SK-N-SH treated with all-trans-retinoic acid at 6 μM for 48 hours (cell line): Measurements from ENCODE around the gene VIT.

Experiments
- BACH2 ChIP-seq: fragments of 250-450 bp; sonication (Bioruptor Pico); IDR thresholded peaks from 2 replicates; pipeline ENCODE4 v1.9.0; 2021; ENCODE audit warnings: mild to moderate bottlenecking, borderline replicate concordance
- CSRNP3 ChIP-seq: fragments of 250-450 bp; sonication (Bioruptor Pico); IDR thresholded peaks from 2 replicates; pipeline ENCODE4 v1.5.1; 2021; ENCODE audit warnings: mild to moderate bottlenecking, moderate library complexity
- GLIS3 ChIP-seq: fragments of 250-450 bp; sonication (Bioruptor Pico); IDR thresholded peaks from 2 replicates; pipeline ENCODE4 v1.5.0; 2020; ENCODE audit warnings: mild to moderate bottlenecking, moderate library complexity
- ISL1 ChIP-seq: fragments of 250-450 bp; sonication (Bioruptor Pico); IDR thresholded peaks from 2 replicates; pipeline ENCODE4 v2.1.2; 2022; ENCODE audit warnings: mild to moderate bottlenecking, moderate library complexity
- OSR1 ChIP-seq: fragments of 250-450 bp; sonication (Bioruptor Pico); IDR thresholded peaks from 2 replicates; pipeline ENCODE4 v1.8.0; 2022; ENCODE audit warnings: moderate library complexity, mild to moderate bottlenecking, inconsistent platforms
- POU6F1 ChIP-seq: fragments of 250-450 bp; sonication (Bioruptor Pico); IDR thresholded peaks from 2 replicates; pipeline ENCODE4 v1.8.0; 2021; ENCODE audit warnings: low read depth, mild to moderate bottlenecking, moderate library complexity, borderline replicate concordance
- PPARA ChIP-seq: fragments of 250-450 bp; sonication (Bioruptor Pico); IDR thresholded peaks from 2 replicates; pipeline ENCODE4 v1.5.0; 2020; ENCODE audit warnings: mild to moderate bottlenecking, borderline replicate concordance
- TCF4 ChIP-seq: fragments of 250-450 bp; sonication (Bioruptor Pico); IDR thresholded peaks from 2 replicates; pipeline ENCODE4 v1.8.0; 2021; ENCODE audit warnings: mild to moderate bottlenecking, moderate library complexity, borderline replicate concordance
- ZFP30 ChIP-seq: fragments of 450-650 bp; formaldehyde crosslinking; IDR thresholded peaks from 2 replicates; pipeline ENCODE4 v1.5.0; 2022; ENCODE audit warnings: mild to moderate bottlenecking, moderate library complexity
- ZNF70 ChIP-seq: fragments of 450-650 bp; formaldehyde crosslinking; IDR thresholded peaks from 2 replicates; pipeline ENCODE4 v1.5.0; 2020; ENCODE audit warnings: mild to moderate bottlenecking, moderate library complexity
- ZNF8 ChIP-seq: fragments of 450-650 bp; formaldehyde crosslinking; IDR thresholded peaks from 2 replicates; pipeline ENCODE4 v1.5.0; 2020; ENCODE audit warnings: mild to moderate bottlenecking, moderate library complexity
- TF ChIP-seq, protein P1 (sequence below): fragments of 250-450 bp; sonication (Bioruptor Pico); IDR thresholded peaks from 2 replicates; pipeline ENCODE4 v1.8.0; 2020; ENCODE audit warnings: mild to moderate bottlenecking, moderate library complexity, borderline replicate concordance
- TF ChIP-seq, protein P2 (sequence below): fragments of 250-450 bp; sonication (Bioruptor Pico); IDR thresholded peaks from 2 replicates; pipeline ENCODE4 v1.5.0; 2020; ENCODE audit warnings: mild to moderate bottlenecking, moderate library complexity
- TF ChIP-seq, protein P3 (sequence below): fragments of 250-450 bp; sonication (Bioruptor Pico); IDR thresholded peaks from 2 replicates; pipeline ENCODE4 v1.5.1; 2020; ENCODE audit warnings: low read depth, mild to moderate bottlenecking, moderate library complexity

- no peak for TF ChIP-seq ISL1
- no peak for TF ChIP-seq ZFP30 (CRISPR knock-in tag)
- TF ChIP-seq, protein P1, sequence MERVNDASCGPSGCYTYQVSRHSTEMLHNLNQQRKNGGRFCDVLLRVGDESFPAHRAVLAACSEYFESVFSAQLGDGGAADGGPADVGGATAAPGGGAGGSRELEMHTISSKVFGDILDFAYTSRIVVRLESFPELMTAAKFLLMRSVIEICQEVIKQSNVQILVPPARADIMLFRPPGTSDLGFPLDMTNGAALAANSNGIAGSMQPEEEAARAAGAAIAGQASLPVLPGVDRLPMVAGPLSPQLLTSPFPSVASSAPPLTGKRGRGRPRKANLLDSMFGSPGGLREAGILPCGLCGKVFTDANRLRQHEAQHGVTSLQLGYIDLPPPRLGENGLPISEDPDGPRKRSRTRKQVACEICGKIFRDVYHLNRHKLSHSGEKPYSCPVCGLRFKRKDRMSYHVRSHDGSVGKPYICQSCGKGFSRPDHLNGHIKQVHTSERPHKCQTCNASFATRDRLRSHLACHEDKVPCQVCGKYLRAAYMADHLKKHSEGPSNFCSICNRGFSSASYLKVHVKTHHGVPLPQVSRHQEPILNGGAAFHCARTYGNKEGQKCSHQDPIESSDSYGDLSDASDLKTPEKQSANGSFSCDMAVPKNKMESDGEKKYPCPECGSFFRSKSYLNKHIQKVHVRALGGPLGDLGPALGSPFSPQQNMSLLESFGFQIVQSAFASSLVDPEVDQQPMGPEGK (CRISPR knock-in tag) = no peak
- TF ChIP-seq ZNF70 (CRISPR knock-in tag) = no peak
- TF ChIP-seq PPARA (CRISPR knock-in tag) = no peak
- no peak for TF ChIP-seq OSR1 (CRISPR knock-in tag)
- TF ChIP-seq GLIS3 (CRISPR knock-in tag) = no peak
- TF ChIP-seq, protein P2, sequence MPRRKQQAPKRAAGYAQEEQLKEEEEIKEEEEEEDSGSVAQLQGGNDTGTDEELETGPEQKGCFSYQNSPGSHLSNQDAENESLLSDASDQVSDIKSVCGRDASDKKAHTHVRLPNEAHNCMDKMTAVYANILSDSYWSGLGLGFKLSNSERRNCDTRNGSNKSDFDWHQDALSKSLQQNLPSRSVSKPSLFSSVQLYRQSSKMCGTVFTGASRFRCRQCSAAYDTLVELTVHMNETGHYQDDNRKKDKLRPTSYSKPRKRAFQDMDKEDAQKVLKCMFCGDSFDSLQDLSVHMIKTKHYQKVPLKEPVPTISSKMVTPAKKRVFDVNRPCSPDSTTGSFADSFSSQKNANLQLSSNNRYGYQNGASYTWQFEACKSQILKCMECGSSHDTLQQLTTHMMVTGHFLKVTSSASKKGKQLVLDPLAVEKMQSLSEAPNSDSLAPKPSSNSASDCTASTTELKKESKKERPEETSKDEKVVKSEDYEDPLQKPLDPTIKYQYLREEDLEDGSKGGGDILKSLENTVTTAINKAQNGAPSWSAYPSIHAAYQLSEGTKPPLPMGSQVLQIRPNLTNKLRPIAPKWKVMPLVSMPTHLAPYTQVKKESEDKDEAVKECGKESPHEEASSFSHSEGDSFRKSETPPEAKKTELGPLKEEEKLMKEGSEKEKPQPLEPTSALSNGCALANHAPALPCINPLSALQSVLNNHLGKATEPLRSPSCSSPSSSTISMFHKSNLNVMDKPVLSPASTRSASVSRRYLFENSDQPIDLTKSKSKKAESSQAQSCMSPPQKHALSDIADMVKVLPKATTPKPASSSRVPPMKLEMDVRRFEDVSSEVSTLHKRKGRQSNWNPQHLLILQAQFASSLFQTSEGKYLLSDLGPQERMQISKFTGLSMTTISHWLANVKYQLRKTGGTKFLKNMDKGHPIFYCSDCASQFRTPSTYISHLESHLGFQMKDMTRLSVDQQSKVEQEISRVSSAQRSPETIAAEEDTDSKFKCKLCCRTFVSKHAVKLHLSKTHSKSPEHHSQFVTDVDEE (CRISPR knock-in tag) = no peak
- no peak for TF ChIP-seq BACH2 (CRISPR knock-in tag)
- no peak for TF ChIP-seq POU6F1
- TF ChIP-seq, protein P3, sequence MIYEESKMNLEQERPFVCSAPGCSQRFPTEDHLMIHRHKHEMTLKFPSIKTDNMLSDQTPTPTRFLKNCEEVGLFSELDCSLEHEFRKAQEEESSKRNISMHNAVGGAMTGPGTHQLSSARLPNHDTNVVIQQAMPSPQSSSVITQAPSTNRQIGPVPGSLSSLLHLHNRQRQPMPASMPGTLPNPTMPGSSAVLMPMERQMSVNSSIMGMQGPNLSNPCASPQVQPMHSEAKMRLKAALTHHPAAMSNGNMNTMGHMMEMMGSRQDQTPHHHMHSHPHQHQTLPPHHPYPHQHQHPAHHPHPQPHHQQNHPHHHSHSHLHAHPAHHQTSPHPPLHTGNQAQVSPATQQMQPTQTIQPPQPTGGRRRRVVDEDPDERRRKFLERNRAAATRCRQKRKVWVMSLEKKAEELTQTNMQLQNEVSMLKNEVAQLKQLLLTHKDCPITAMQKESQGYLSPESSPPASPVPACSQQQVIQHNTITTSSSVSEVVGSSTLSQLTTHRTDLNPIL (CRISPR knock-in tag) = no peak
- TF ChIP-seq TCF4 (CRISPR knock-in tag) = no peak
- TF ChIP-seq CSRNP3 (CRISPR knock-in tag) = no peak
- no peak for TF ChIP-seq ZNF8 (CRISPR knock-in tag)
These were observed 112.5 kb downstream of the VIT start for GRCh38 chr2:36809069-36809445.
